NCI-H1105 (cell line): ENCODE measurements around the gene RERE.

Source experiments
- DNase-seq: peaks from one replicate; lab custom pipeline; 2025; lab: John Stamatoyannopoulos, UW

The RERE gene

GRCh38 chr1:8378981-8379470 is 438.4 kb downstream of the RERE start:
- no peak for DNase-seq

- no peak for DNase-seq
Observed at GRCh38 chr1:8378178-8378577, 439.3 kb downstream of the RERE start.

GRCh38 chr1:8377271-8377981 is 440.0 kb downstream of the RERE start:
- DNase-seq = no peak

GRCh38 chr1:8376358-8376840 is 441.0 kb downstream of the RERE start:
- no peak for DNase-seq

GRCh38 chr1:8374812-8375211 is 442.6 kb downstream of the RERE start:
- no peak for DNase-seq

GRCh38 chr1:8374356-8374755 is 443.1 kb downstream of the RERE start:
- DNase-seq = no peak

GRCh38 chr1:8373581-8374241 is 443.7 kb downstream of the RERE start:
- no peak for DNase-seq

- DNase-seq = no peak
Observed at GRCh38 chr1:8373125-8373524, 444.3 kb downstream of the RERE start.

- no peak for DNase-seq
Observed at GRCh38 chr1:8371372-8371991, 446.0 kb downstream of the RERE start.

- no peak for DNase-seq
Observed at GRCh38 chr1:8370905-8371315, 446.5 kb downstream of the RERE start.

- no peak for DNase-seq
Observed at GRCh38 chr1:8370046-8370881, 447.2 kb downstream of the RERE start.

GRCh38 chr1:8368956-8369639 is 448.3 kb downstream of the RERE start:
- no peak for DNase-seq

- no peak for DNase-seq
Observed at GRCh38 chr1:8367571-8368194, 449.8 kb downstream of the RERE start.

- no peak for DNase-seq
Observed at GRCh38 chr1:8365661-8366362, 451.6 kb downstream of the RERE start.

GRCh38 chr1:8364528-8365442 is 452.7 kb downstream of the RERE start:
- no peak for DNase-seq

GRCh38 chr1:8363767-8364301 is 453.6 kb downstream of the RERE start:
- no peak for DNase-seq

GRCh38 chr1:8363186-8363766 is 454.2 kb downstream of the RERE start:
- DNase-seq = no peak

- DNase-seq = no peak
Observed at GRCh38 chr1:8362701-8363101, 454.7 kb downstream of the RERE start.
